OCI-LY7 (cell line): ENCODE measurements around the gene ADAMTS7. TPM values are rescaled to one million over a fixed set of nuclear protein-coding genes. Genes with fewer than 3 reads are reported as not detected.
"Not testable (repeated sequence)": the region's sequence is repeated elsewhere in the genome, so short reads cannot be mapped to it uniquely, and the experiment has no call there.

Experiments
- BruUV-seq: library from RNA; stranded (reverse); fragments of 400-500 nt; replicated peaks from 2 replicates; lab custom pipeline; 2021; lab: Mats Ljungman, UMichigan
- CTCF ChIA-PET: fragments of 300-600 bp; sonication (Branson Sonifier 250); formaldehyde crosslinking; loops from one replicate; lab custom pipeline; 2022; ENCODE audit warnings: antibody characterized with exemption; ENCODE audit not compliant: unreplicated experiment; lab: Charles Lee
- POLR2A ChIA-PET: fragments of 300-600 bp; sonication (Branson Sonifier 250); formaldehyde crosslinking; loops from one replicate; lab custom pipeline; 2022; ENCODE audit warnings: antibody characterized with exemption; lab: Charles Lee
- DNase-seq: peaks from one replicate; pipeline ENCODE4 v3.0.0-alpha.2; 2015; ENCODE audit warnings: low spot score
- H2AFZ ChIP-seq: fragments of 200-600 bp; sonication (generic), shearing (Covaris generic); 2 replicates; pipeline ENCODE4 v1.6.1; 2014; ENCODE audit warnings: mild to moderate bottlenecking, antibody characterized with exemption, low read length, moderate library complexity
- H3K27ac ChIP-seq: fragments of 200-600 bp; sonication (generic); 2 replicates; pipeline ENCODE4 v1.5.1; 2014; ENCODE audit warnings: mixed run types, low read depth, mild to moderate bottlenecking, moderate library complexity, low read length, inconsistent platforms; ENCODE audit not compliant: poor library complexity, severe bottlenecking
- H3K36me3 ChIP-seq: fragments of 200-600 bp; sonication (generic); 2 replicates; pipeline ENCODE4 v1.6.1; 2014; ENCODE audit warnings: mild to moderate bottlenecking, antibody characterized with exemption, low read length, moderate library complexity, mixed read lengths; ENCODE audit not compliant: insufficient read depth
- H3K4me1 ChIP-seq: fragments of 200-600 bp; sonication (generic); 2 replicates; pipeline ENCODE4 v1.5.1; 2014; ENCODE audit warnings: mild to moderate bottlenecking, low read length; ENCODE audit not compliant: insufficient read depth, poor library complexity, severe bottlenecking
- H3K4me2 ChIP-seq: fragments of 200-600 bp; sonication (generic); 2 replicates; pipeline ENCODE4 v1.6.1; 2014; ENCODE audit warnings: mild to moderate bottlenecking, low read length
- H3K4me3 ChIP-seq: fragments of 200-600 bp; sonication (generic); 2 replicates; pipeline ENCODE4 v1.5.1; 2014; ENCODE audit warnings: mild to moderate bottlenecking, low read depth, low read length; ENCODE audit not compliant: poor library complexity, severe bottlenecking
- H3K79me2 ChIP-seq: fragments of 200-600 bp; sonication (generic); 2 replicates; pipeline ENCODE4 v1.6.1; 2016; ENCODE audit warnings: low read depth, mild to moderate bottlenecking, low read length, moderate library complexity, mixed read lengths; ENCODE audit not compliant: insufficient read depth
- H3K9me2 ChIP-seq: fragments of 200-600 bp; sonication (generic); 2 replicates; pipeline ENCODE4 v1.6.1; 2016; ENCODE audit warnings: mild to moderate bottlenecking, low read length, mixed read lengths; ENCODE audit not compliant: insufficient read depth
- H3K9me3 ChIP-seq: fragments of 200-600 bp; sonication (generic); 2 replicates; pipeline ENCODE4 v1.6.1; 2014; ENCODE audit warnings: mild to moderate bottlenecking, mixed run types, low read length, mixed read lengths
- H4K20me1 ChIP-seq: fragments of 200-600 bp; sonication (generic); 2 replicates; pipeline ENCODE4 v1.6.1; 2014; ENCODE audit warnings: mild to moderate bottlenecking, antibody characterized with exemption, low read length, moderate library complexity, mixed read lengths; ENCODE audit not compliant: insufficient read depth
- CTCF ChIP-seq: fragments of 200-600 bp; sonication (generic); conservative IDR thresholded peaks from 2 replicates; pipeline ENCODE4 v1.5.1; 2014; ENCODE audit warnings: mild to moderate bottlenecking, antibody characterized with exemption, low read length, moderate library complexity, mixed read lengths
- EZH2phosphoT487 ChIP-seq: fragments of 200-600 bp; sonication (generic); IDR thresholded peaks from 2 replicates; pipeline ENCODE4 v1.6.1; 2018; ENCODE audit warnings: low read depth, borderline replicate concordance, mild to moderate bottlenecking, mixed run types, antibody characterized with exemption, low read length, moderate library complexity, mixed read lengths
- intact Hi-C: fragments of 100-400 bp; cut with micrococcal nuclease; formaldehyde crosslinking; loops from one replicate; pipeline ENCODE4 v1.10.0; 2022; ENCODE audit not compliant: unreplicated experiment
- total RNA-seq, 2 experiments: library from RNA; depleted of rRNA in 1 of 2; stranded (reverse); fragments of >200 nt in 1 of 2; shearing (Covaris generic) in 1 of 2; gene quantifications; 2 replicates each; pipeline ENCODE4 v1.2.3, GENCODE V29; 2014 to 2022

The ADAMTS7 gene
- total RNA-seq, 2 experiments from 2014 or later, result 0.08 to 0.19 TPM

DNA sequence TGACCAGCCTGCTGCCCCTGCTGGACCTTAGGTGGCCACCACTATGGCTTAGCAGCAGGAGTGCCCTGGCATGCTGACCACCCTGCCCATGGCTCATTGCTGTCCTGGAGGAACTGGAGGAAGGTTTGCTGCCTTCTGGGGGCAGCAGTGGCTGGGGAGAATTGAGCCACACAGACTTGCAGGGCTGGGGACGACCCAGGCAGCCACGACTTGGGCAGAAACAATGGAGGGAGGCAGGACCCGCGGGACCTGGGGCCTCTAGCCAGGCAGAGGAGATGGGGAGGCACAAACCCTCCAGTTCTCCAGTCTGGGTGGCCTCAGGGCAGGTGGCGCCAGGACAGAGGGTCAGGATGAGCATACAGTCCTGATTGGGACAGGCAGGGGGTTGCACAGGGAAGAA lies 32.8 kb downstream of the ADAMTS7 start:
- Histone ChIP-seq H3K4me2 (no peak overlapping the region), H3K9me3 (no peaks in the 10 kb centered on the region), H3K4me3 (no peak overlapping the region), H3K27ac (no peak overlapping the region), H3K9me2 (no peaks in the 10 kb centered on the region), H2AFZ (no peak overlapping the region), H3K79me2 (no peaks in the 10 kb centered on the region), H3K4me1 (no peaks in the 10 kb centered on the region), H4K20me1 (no peaks in the 10 kb centered on the region), H3K36me3 (no peaks in the 10 kb centered on the region)
- intact Hi-C loops, result no loop called here
- BruUV-seq, result no TSS peak
- CTCF ChIA-PET, result no interaction called here
- DNase-seq, result no peak
- no peak for TF ChIP-seq CTCF
- TF ChIP-seq EZH2phosphoT487, result no peak
- POLR2A ChIA-PET, result no interaction called here

DNA sequence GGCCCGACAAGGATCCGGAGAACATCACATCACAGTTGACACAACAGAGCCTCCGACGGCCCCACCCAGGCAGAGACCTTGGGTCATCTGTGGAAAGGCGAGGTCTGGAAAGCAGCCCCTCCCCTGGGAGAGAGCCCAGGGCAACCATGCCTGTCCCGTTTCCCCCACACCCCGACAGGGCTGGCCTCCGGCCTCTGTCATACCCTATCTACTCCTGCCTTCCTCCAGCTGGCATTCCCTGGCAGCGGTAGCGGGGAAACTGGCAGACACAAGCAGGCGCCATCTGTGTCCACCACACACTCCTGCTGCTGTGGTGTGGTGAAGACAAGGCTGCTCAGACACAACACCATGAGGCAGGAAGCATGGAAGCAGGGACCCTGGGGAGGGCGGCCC lies 33.3 kb downstream of the ADAMTS7 start:
- H3K9me2 ChIP-seq, CTCF ChIA-PET, H3K4me1 ChIP-seq, H3K4me2 ChIP-seq, H3K79me2 ChIP-seq, DNase-seq, H3K4me3 ChIP-seq, H3K36me3 ChIP-seq, BruUV-seq, H2AFZ ChIP-seq, H3K9me3 ChIP-seq, H4K20me1 ChIP-seq, H3K27ac ChIP-seq, POLR2A ChIA-PET, intact Hi-C loops: not testable (repeated sequence)

- H3K36me3 ChIP-seq, CTCF ChIA-PET, H3K27ac ChIP-seq, H3K4me3 ChIP-seq, H3K4me1 ChIP-seq, H3K4me2 ChIP-seq, H4K20me1 ChIP-seq, H3K9me2 ChIP-seq, BruUV-seq, DNase-seq, H3K79me2 ChIP-seq, H2AFZ ChIP-seq, intact Hi-C loops, H3K9me3 ChIP-seq, POLR2A ChIA-PET: not testable (repeated sequence)
Observed at GRCh38 chr15:78777290-78777952, 33.8 kb downstream of the ADAMTS7 start.

DNA sequence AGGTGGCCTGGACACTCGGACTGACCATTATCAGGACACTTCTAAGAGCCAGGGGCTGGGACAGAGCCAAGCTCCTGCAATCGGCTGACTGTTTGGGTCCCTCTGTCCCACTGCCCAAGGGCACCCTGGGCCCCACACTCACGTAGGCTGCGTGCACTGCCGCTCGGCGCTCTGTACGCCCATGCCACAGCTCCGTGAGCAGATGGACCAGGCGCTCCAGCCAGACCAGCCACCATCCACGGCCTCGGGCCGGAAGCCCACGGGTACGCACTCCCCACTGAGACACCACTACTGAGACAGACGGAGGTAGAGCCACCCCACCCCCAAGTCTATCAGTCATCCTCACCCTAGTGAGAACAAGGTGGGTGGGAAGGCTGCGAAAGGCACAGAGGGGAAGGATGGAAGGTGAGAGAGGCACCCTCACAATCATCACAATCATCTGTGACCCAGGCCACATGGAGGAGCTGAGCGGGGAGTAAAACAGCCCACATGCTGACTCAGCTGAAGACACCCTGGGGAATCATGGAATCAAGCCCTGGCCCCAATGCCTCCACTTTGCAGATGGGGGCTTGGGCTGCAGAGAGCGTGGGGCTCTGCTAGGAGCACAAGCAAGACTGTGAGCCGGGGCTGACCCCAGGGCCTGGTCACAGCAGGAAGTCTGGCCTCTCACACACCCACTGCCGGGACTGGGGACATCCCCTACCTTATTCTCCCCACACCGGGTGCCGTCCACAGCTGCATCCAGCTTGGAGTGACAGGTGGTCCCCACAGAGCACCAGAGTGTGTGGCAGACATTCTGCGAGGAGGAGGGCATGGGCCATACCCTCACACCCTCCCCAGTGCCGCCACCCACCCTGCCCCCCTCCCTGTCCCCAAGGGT lies 35.0 kb downstream of the ADAMTS7 start:
- H2AFZ ChIP-seq, H3K4me3 ChIP-seq, BruUV-seq, CTCF ChIA-PET, intact Hi-C loops, H3K4me2 ChIP-seq, H3K9me2 ChIP-seq, DNase-seq, H3K27ac ChIP-seq, POLR2A ChIA-PET, H3K36me3 ChIP-seq, H3K9me3 ChIP-seq, H3K4me1 ChIP-seq, H4K20me1 ChIP-seq, H3K79me2 ChIP-seq: not testable (repeated sequence)
